HAP-1 (cell line): Measurements from ENCODE around the gene EXOC4.
"Not testable (repeated sequence)": the region's sequence is repeated elsewhere in the genome, so short reads cannot be mapped to it uniquely, and the experiment has no call there.

Experiments
- DNase-seq, 2 experiments: peaks; one replicate each; pipeline ENCODE4 v3.0.0-alpha.2; 2016 to 2020; ENCODE audit warnings: low spot score in 2 of 2
- H3K27me3 ChIP-seq: fragments of 250-450 bp; sonication (Bioruptor Pico); 2 replicates; pipeline ENCODE4 v1.5.1; 2020; ENCODE audit warnings: low read depth, mild to moderate bottlenecking, moderate library complexity
- H3K36me3 ChIP-seq: fragments of 250-450 bp; sonication (Bioruptor Pico); replicated peaks from 2 replicates; pipeline ENCODE4 v1.5.1; 2020; ENCODE audit warnings: mild to moderate bottlenecking
- H3K4me1 ChIP-seq: fragments of 250-450 bp; sonication (Bioruptor Pico); 2 replicates; pipeline ENCODE4 v1.5.1; 2020; ENCODE audit warnings: mild to moderate bottlenecking
- H3K4me3 ChIP-seq: fragments of 250-450 bp; sonication (Bioruptor Pico); 2 replicates; pipeline ENCODE4 v1.5.1; 2020; ENCODE audit warnings: mild to moderate bottlenecking, moderate library complexity
- H3K9me3 ChIP-seq: fragments of 250-450 bp; sonication (Bioruptor Pico); 2 replicates; pipeline ENCODE4 v1.5.1; 2020; ENCODE audit warnings: mild to moderate bottlenecking, moderate library complexity
- in situ Hi-C: fragments of 300-500 bp; cut with MboI; formaldehyde crosslinking; loops from 3 replicates; pipeline ENCODE4 v1.14.3; 2020; ENCODE audit warnings: low sequenced_read_pairs, inconsistent platforms, mixed read lengths

EXOC4 gene

DNA sequence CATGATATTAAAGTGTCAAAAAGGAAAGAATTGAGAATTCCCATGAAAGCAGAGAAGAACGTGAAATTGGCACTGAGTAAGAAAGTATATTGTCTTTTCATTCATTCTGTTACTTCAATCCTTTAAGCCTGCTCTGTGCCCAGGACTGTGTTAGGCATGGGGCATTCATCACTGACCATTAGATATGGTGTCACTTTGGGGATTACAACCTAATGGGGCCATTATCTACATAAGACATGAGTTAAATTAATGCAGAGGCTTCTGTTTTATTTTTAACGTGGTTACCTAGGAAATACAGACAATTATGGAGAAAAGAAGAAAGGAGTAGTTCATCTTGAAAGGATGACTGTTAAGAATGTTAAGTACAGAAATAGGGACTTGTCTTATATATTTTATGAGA, 710.8 kb downstream of the EXOC4 start:
- in situ Hi-C loops, result no loop called here
- Histone ChIP-seq H3K4me3 (no peak overlapping the region), H3K27me3 (no peaks in the 10 kb centered on the region), H3K36me3 (no peaks in the 10 kb centered on the region), H3K9me3 (no peaks in the 10 kb centered on the region; the same call in 1 of the 2 replicates), H3K4me1 (peaks cover 4% of the 10 kb centered on the region; the same call in 1 of the 2 replicates)
- no peak for DNase-seq

DNA sequence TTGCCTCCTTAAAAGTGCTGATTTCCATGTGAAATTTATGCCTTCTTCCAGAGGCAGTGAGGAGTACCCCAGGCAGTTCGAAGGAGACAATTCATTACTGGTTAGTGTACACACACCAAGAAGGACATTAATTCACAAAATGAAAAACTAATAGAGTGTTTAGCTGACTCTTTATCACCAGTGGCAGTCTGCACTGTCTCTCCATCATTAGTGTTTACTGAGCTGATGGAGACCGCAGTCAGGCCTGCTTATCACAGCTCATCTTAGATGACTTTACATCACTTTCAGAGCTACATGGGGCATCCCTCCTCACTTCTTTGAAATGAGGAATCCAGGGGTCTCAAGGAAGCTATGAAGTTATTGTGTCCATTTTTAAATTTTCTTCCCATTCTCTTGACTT, 718.7 kb downstream of the EXOC4 start:
- no peaks in the 10 kb centered on the region for H3K9me3 ChIP-seq
- H3K4me3 ChIP-seq, result no peak overlapping the region
- no peaks in the 10 kb centered on the region for H3K27me3 ChIP-seq
- no peaks in the 10 kb centered on the region for H3K36me3 ChIP-seq
- no peak for DNase-seq
- in situ Hi-C loops, result no loop called here
- H3K4me1 ChIP-seq, result no peaks in the 10 kb centered on the region

DNA sequence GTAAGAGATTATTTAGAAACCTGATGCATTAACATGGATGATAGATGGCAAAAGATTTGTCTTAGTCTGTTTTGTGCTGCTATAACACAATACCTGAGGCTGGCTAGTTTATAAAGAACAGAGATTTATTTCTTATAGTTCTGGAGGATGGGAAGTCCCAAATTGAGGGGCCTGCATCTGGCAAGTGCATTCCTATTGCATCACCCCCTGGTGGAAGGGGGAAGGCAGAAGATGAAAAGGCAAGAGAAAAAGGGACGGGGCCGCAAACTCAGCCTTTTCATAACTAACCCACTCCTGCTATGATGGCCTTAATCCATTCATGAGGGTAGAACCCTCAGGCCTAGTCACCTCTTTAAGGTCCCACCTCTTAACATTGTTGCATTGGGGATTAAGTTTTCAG, 720.8 kb downstream of the EXOC4 start:
- Histone ChIP-seq H3K4me1 (no peaks in the 10 kb centered on the region), H3K27me3 (no peaks in the 10 kb centered on the region), H3K4me3 (no peak overlapping the region), H3K9me3 (no peaks in the 10 kb centered on the region), H3K36me3 (no peaks in the 10 kb centered on the region)
- no peak for DNase-seq
- in situ Hi-C loops, result no loop called here

DNA sequence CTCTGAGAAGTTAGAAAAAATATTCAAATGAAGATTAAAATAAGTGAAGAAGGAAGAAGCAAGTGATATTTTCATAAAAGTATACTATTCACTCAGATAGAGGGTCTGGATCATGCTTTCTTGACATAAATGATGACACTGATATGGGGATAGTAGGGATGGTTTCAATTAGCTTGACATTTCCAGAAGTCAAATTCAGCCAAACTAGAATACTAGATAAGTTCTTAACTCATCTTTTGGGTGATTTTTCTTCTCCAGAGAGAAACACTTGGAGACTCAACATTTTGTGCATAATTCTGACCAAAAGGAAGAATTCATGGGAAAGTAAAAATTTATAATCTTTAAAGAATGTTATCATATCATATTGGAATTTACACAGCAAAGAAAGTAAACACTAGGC, 722.3 kb downstream of the EXOC4 start:
- in situ Hi-C loops, result loop anchor here (25.0 kb wide), 1 partner anchor 113 kb away; no protein-coding TSS in a partner anchor
- Histone ChIP-seq H3K9me3 (no peaks in the 10 kb centered on the region), H3K36me3 (no peaks in the 10 kb centered on the region), H3K4me1 (no peaks in the 10 kb centered on the region), H3K27me3 (no peaks in the 10 kb centered on the region), H3K4me3 (no peak overlapping the region)
- no peak for DNase-seq

DNA sequence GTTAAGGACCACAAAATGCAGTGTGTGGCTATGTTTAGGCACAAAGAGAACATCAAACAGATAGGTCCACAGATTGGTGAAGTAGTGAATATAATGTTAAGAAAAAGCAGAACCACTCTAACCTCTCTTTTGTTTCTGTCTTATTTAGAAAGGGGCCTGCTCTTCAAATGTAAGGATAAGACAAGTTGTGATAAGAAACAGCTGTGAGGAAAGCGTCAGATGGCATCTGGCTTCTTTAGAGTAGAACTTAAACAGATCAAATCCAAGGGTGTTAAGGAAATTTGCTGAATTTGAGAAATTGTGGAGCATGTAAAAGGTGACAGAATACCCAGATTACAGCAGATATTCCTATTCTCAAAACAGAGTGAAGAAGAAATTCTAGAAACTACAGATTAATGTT, 723.3 kb downstream of the EXOC4 start:
- Histone ChIP-seq H3K4me1 (no peaks in the 10 kb centered on the region), H3K27me3 (no peaks in the 10 kb centered on the region), H3K36me3 (no peaks in the 10 kb centered on the region), H3K9me3 (no peaks in the 10 kb centered on the region), H3K4me3 (no peak overlapping the region)
- no peak for DNase-seq
- in situ Hi-C loops, result loop anchor here (25.0 kb wide), 1 partner anchor 114 kb away; no protein-coding TSS in a partner anchor

DNA sequence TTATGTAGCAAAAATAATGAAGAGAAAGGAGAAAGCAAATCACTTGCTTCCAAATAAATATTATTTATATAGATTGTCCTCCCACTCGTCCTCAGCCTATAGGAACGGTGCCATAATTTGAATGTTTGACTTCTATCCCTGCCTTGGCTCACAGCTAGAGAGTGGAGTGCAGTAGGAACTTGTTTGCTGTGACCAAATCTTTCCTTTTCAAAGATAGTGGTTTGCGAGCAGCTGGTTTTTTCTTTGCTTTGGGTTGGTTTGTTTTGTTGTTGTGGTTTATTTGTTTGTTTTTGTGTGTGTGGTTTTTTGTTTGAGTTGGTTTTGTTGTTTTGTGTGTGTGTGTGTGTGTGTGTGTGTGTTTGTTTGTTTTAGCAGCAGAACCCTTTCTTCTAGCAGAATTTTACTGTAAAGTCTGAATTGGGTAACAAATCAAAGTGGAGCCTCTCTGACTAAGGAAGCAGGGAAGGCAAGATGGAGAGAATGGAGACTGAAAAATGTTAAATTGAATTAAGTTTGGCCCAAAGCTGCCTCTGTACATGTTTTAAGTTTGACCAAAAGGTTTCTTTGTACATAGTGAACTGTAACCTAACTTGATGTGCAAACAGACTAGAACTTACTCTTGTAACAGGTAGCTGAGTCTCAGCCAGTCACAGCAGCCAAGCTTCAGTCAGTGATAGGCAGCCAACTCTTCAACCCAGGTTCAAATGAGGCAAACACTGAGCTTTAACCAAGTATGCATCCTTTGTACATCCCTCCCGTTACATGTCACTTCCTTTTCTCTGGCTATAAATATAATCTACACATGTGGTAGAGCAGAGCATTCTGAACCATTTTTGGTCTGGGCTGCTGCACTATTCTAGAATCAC, 724.8 kb downstream of the EXOC4 start:
- Histone ChIP-seq H3K4me1 (no peaks in the 10 kb centered on the region), H3K4me3 (no peak overlapping the region), H3K36me3 (no peaks in the 10 kb centered on the region), H3K9me3 (no peaks in the 10 kb centered on the region), H3K27me3 (no peaks in the 10 kb centered on the region)
- no peak for DNase-seq
- in situ Hi-C loops, result loop anchor here (25.0 kb wide), 1 partner anchor 115 kb away; no protein-coding TSS in a partner anchor

DNA sequence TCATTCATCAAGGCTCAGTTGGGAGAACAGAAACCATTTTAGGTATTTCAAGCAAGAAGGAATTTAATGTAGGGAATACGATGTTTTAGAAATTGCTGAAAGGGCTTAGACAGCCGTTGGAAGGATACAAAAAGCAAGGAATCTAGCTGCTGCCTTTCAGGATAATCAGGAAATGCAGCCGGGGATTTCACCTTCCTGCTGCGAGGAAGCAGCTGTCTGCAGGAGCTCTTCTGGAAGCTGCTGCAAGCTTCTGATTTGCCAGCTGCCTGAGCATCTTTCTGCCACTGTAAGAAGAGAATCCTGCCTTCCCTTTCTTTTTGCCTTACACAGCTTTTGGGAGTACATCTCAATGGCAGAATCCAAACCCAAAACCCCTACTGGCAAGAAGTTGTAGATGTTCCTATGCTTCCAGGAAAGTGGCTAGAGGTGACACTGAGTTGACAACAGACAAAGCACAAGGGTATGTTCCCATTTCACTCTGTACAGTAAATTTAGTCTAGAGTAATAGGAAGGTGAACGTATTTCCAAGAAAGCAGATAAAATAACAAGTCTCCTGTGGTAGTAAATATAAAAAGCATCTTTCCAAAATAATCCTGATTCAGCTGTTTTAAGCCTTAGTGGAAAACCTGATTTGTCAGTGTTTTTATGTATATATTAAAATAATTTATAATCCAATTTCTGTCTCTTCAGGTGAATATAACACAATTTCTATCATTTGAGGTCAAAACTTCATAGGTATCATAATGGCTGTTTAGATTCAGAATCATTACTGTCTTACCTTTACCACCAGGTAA, 725.8 kb downstream of the EXOC4 start:
- no peaks in the 10 kb centered on the region for H3K36me3 ChIP-seq
- in situ Hi-C loops, result loop anchor here (25.0 kb wide), 1 partner anchor 116 kb away; no protein-coding TSS in a partner anchor
- no peak for DNase-seq
- H3K4me1 ChIP-seq, result peaks cover 7% of the 10 kb centered on the region
- no peaks in the 10 kb centered on the region for H3K27me3 ChIP-seq
- H3K4me3 ChIP-seq, result no peak overlapping the region
- H3K9me3 ChIP-seq, result no peaks in the 10 kb centered on the region

DNA sequence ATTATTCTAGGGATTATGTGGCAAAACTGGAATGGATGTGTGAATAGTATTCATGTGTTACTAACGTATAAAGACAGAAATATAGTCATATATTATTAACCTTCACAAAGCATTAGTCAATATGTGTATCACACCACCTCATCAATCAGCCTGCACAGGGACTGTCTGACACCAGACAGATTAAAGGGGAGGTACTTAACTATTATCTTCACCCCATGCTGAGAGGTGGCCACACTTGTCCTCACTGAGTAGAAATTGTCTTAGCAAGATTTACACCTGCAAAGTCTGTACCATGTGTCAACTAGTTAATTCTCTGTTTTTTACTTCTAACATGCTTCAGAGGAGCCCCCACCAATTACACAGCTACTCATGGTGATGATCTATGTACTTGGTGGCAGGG, 727.9 kb downstream of the EXOC4 start:
- Histone ChIP-seq H3K4me1 (peaks cover 16% of the 10 kb centered on the region), H3K4me3 (no peak overlapping the region), H3K27me3 (no peaks in the 10 kb centered on the region), H3K9me3 (no peaks in the 10 kb centered on the region), H3K36me3 (no peaks in the 10 kb centered on the region)
- no peak for DNase-seq
- in situ Hi-C loops, result loop anchor here (25.0 kb wide), 1 partner anchor 119 kb away; no protein-coding TSS in a partner anchor

DNA sequence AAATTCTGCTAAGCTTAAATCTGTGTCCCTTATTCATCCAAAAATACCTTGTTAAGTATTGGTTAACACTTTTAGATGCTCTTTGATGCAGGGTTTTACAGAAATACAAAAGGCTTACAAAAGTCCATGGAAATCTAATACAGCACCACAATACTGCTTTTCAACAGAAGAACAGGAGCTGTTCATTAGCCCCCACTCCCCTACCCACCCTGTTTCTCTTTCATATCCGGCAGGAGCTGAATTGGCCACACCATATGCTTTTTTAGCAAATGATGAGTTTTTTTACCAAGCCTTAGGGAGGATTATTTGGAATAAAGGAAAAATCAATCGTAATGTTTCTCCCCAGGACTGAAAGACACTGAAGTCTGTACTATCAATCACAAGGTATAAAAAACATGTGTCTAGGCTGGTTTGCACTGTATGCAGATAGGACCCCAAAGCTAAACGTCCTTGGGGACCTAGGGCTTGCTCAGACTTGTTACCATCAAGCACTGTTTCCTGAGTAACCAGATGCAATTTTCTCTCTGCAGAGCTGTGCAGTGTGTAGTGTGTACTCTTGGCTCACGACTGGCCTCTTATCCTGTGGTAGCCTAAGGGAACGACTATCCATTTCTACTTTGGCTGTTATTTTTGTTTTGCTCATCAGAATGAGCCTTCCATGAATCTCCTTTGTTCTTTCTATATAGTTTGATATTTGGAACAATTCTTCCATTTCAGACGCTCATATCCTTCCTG, 731.0 kb downstream of the EXOC4 start:
- in situ Hi-C loops, result loop anchor here (25.0 kb wide), 1 partner anchor 122 kb away; no protein-coding TSS in a partner anchor
- H3K4me3 ChIP-seq, result no peak overlapping the region
- H3K4me1 ChIP-seq, result peaks cover 16% of the 10 kb centered on the region
- no peaks in the 10 kb centered on the region for H3K9me3 ChIP-seq
- no peaks in the 10 kb centered on the region for H3K36me3 ChIP-seq
- H3K27me3 ChIP-seq, result no peaks in the 10 kb centered on the region
- peak; percentile 51 to 68 for DNase-seq

DNA sequence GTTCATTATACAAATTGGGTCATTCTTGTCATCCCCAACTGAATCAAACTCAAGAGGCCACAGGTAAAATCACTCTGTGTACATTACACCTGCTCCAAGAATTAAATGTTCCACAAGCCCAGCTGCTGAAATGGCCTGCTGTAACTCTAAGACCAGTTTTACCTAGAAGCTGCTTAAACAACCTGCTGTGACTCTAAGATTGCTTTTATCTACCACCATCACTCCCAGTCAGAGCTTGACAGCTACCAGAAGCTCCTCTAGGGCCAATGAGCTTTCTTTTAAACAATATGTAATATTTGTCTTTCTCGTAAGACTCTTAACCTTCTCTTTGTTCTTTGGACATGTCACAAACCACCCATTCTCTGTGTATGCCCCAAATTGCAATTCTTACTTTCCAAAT, 732.4 kb downstream of the EXOC4 start:
- DNase-seq, result no peak
- Histone ChIP-seq H3K9me3 (no peaks in the 10 kb centered on the region), H3K27me3 (no peaks in the 10 kb centered on the region), H3K4me1 (peaks cover 16% of the 10 kb centered on the region), H3K4me3 (no peak overlapping the region), H3K36me3 (no peaks in the 10 kb centered on the region)
- in situ Hi-C loops, result loop anchor here (25.0 kb wide), 1 partner anchor 123 kb away; no protein-coding TSS in a partner anchor

DNA sequence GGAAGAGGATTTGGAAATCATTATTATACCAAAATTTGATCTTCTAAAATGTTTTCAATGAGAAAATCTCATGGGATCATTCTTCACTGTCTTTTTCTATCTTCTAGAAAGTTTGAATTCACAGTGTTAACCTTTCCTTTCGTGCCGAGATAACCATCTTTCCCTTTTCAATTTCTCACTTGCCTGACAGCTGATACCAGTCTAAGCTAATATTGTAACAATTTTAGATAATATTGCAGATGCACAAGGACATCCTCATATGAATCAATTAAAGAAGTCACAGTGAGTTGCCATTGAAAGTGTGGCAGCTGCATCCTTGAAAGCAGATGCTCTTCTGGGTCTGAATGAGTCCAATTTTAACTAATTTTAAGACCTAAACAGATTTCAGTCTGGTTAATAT, 734.7 kb downstream of the EXOC4 start:
- peaks cover 18% of the 10 kb centered on the region for H3K4me1 ChIP-seq
- H3K27me3 ChIP-seq, result no peaks in the 10 kb centered on the region
- no peak overlapping the region for H3K4me3 ChIP-seq
- in situ Hi-C loops, result loop anchor here (25.0 kb wide), 1 partner anchor 125 kb away; no protein-coding TSS in a partner anchor
- H3K36me3 ChIP-seq, result no peaks in the 10 kb centered on the region
- no peak for DNase-seq
- no peaks in the 10 kb centered on the region for H3K9me3 ChIP-seq

DNA sequence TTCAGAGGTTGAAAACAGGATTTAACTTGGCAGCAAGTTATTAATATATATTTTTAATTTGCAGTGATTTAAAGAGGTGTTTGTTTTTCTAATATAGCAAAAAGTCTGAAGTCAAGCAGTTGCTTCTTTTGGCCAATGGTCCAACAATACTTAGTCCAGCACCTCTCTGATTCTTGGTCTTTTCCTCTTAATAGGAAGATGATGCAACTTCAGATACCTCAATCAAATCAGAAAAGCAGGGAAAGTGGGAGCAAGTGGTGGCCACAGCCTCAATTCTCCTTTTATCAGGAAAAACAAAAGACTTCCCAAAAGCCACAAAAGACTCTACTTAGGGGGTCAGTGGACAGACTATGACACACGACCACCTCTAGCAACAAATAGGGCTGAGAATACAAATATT, 740.7 kb downstream of the EXOC4 start:
- H3K4me1 ChIP-seq, result peaks cover 6% of the 10 kb centered on the region; the same call in 1 of the 2 replicates
- in situ Hi-C loops, result loop anchor here (25.0 kb wide), 1 partner anchor 131 kb away; no protein-coding TSS in a partner anchor
- no peaks in the 10 kb centered on the region for H3K9me3 ChIP-seq

DNA sequence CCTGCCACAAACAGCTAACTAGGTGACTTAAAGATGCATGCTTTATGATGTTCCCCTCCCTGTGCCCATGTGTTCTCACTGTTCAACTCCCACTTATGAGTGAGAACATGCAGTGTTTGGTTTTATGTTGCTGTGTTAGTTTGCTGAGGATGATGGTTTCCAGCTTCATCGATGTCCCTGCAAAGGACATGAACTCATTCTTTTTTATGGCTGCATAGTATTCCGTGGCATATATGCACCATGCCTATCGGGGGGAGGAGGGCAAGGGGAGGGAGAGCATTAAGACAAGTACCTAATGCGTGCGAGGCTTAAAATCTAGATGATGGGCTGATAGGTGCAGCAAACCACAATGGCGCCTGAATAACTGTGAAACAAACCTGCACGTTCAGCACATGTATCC, 741.2 kb downstream of the EXOC4 start:
- not testable (repeated sequence) for H3K9me3 ChIP-seq, DNase-seq, H3K4me1 ChIP-seq, H3K36me3 ChIP-seq, H3K4me3 ChIP-seq, H3K27me3 ChIP-seq
- in situ Hi-C loops, result loop anchor here (25.0 kb wide), 1 partner anchor 132 kb away; no protein-coding TSS in a partner anchor

More for the DNA sequence above, 740.7 kb downstream of the EXOC4 start:
- Histone ChIP-seq H3K36me3 (no peaks in the 10 kb centered on the region), H3K4me3 (no peak overlapping the region), H3K27me3 (no peaks in the 10 kb centered on the region)
- DNase-seq, result no peak
